HCT116 (cell line): Measurements from ENCODE around the gene SPON1. TPM values are rescaled to one million over a fixed set of nuclear protein-coding genes. Genes with fewer than 3 reads are reported as not detected.
A peak's percentile ranks its signal among the peaks of the same experiment; 100 is the strongest.

Experiments used
- ATAC-seq: fragments of 200-7000 bp; cut with Tn5 transposase; 2 replicates; pipeline ENCODE4 v1.9.1; 2020; ENCODE audit warnings: mild to moderate bottlenecking, moderate library complexity
- BruUV-seq: library from RNA; stranded (reverse); fragments of 400-500 nt; replicated peaks from 2 replicates; lab custom pipeline; 2021; lab: Mats Ljungman, UMichigan
- CTCF ChIA-PET: fragments of 300-600 bp; sonication (Branson Sonifier 250); formaldehyde crosslinking; loops from one replicate; lab custom pipeline; 2021; ENCODE audit warnings: antibody characterized with exemption; lab: Charles Lee
- POLR2A ChIA-PET: fragments of 300-600, 350-600 bp; sonication (Branson Sonifier 250); formaldehyde crosslinking; loops from one replicate; lab custom pipeline; 2021; ENCODE audit warnings: antibody characterized with exemption; lab: Charles Lee
- RAD21 ChIA-PET, 2 experiments: fragments of 300-600 bp; sonication (Branson Sonifier 250); formaldehyde crosslinking; loops; one replicate each; lab custom pipeline; 2023; ENCODE audit warnings: low total read pairs in 2 of 2; ENCODE audit not compliant: uncharacterized antibody in 2 of 2, unreplicated experiment in 2 of 2, low non-redundant PET in 1 of 2; lab: Charles Lee
- DNase-seq: peaks from one replicate; pipeline ENCODE4 v3.0.0-alpha.2; 2010; ENCODE audit warnings: low read depth, low spot score
- H2AFZ ChIP-seq: fragments of 200-600 bp; shearing (Covaris generic), sonication (generic); 2 replicates; pipeline ENCODE4 v1.6.1; 2017; ENCODE audit warnings: low read depth, mixed run types, mixed read lengths, antibody characterized with exemption, low read length; ENCODE audit not compliant: poor library complexity, severe bottlenecking
- H3K27ac ChIP-seq: 2 replicates; pipeline ENCODE4 v1.5.1; 2012; ENCODE audit warnings: low read depth, low read length
- H3K27me3 ChIP-seq: fragments of 200-600 bp; sonication (generic); 2 replicates; pipeline ENCODE4 v1.6.1; 2016; ENCODE audit warnings: mixed run types, low read length, mixed read lengths; ENCODE audit not compliant: insufficient read depth
- H3K36me3 ChIP-seq, 2 experiments: fragments of 200-500 bp in 1 of 2; fragments of 200-600 bp in 1 of 2; sonication (Bioruptor generic) in 1 of 2; sonication (generic) in 1 of 2; 2 replicates each; pipeline versions ENCODE4 v1.5.1 to v1.6.1; 2014 to 2016; ENCODE audit warnings: low read length in 2 of 2, inconsistent platforms in 1 of 2, mixed read lengths in 1 of 2, mixed run types in 1 of 2; ENCODE audit not compliant: insufficient read depth in 2 of 2, control insufficient read depth in 1 of 2
- H3K4me1 ChIP-seq, 2 experiments: fragments of 200-600 bp in 1 of 2; sonication (generic) in 1 of 2; 2 replicates each; pipeline versions ENCODE4 v1.5.1 to v1.6.1; 2012 to 2017; ENCODE audit warnings: low read length in 2 of 2, inconsistent platforms in 1 of 2, mild to moderate bottlenecking in 1 of 2, mixed read lengths in 1 of 2, mixed run types in 1 of 2, moderate library complexity in 1 of 2; ENCODE audit not compliant: insufficient read depth in 2 of 2, control insufficient read depth in 1 of 2
- H3K4me2 ChIP-seq: fragments of 200-600 bp; sonication (generic); 2 replicates; pipeline ENCODE4 v1.6.1; 2017; ENCODE audit warnings: mixed run types, low read length, mixed read lengths
- H3K4me3 ChIP-seq, 2 experiments: fragments of 200-600 bp in 1 of 2; sonication (generic) in 1 of 2; replicated peaks in 1 of 2; 2 replicates each; pipeline ENCODE4 v1.5.1; 2011 to 2016; ENCODE audit warnings: low read length in 2 of 2, control low read depth in 1 of 2, low read depth in 1 of 2, mild to moderate bottlenecking in 1 of 2, mixed read lengths in 1 of 2, mixed run types in 1 of 2
- H3K79me2 ChIP-seq: fragments of 200-600 bp; sonication (generic); 2 replicates; pipeline ENCODE4 v1.6.1; 2017; ENCODE audit warnings: mild to moderate bottlenecking, mixed run types, low read length, moderate library complexity, mixed read lengths; ENCODE audit not compliant: insufficient read depth
- H3K9ac ChIP-seq: fragments of 200-600 bp; sonication (generic); 2 replicates; pipeline ENCODE4 v1.6.1; 2016; ENCODE audit warnings: low read length, mixed read lengths
- H3K9me2 ChIP-seq: fragments of 200-600 bp; sonication (generic), shearing (Covaris generic); 2 replicates; pipeline ENCODE4 v1.6.1; 2017; ENCODE audit warnings: mixed run types, mild to moderate bottlenecking, moderate library complexity; ENCODE audit not compliant: insufficient read depth
- H3K9me3 ChIP-seq, 2 experiments: fragments of 200-500 bp in 1 of 2; fragments of 200-600 bp in 1 of 2; sonication (Bioruptor generic) in 1 of 2; sonication (generic) in 1 of 2; 2 replicates each; pipeline ENCODE4 v1.6.1; 2014 to 2017; ENCODE audit warnings: low read length in 2 of 2, mixed read lengths in 2 of 2, inconsistent platforms in 1 of 2, low read depth in 1 of 2, mild to moderate bottlenecking in 1 of 2, mixed run types in 1 of 2, moderate library complexity in 1 of 2; ENCODE audit not compliant: control insufficient read depth in 1 of 2, insufficient read depth in 1 of 2
- H4K20me1 ChIP-seq: fragments of 200-600 bp; sonication (generic), shearing (Covaris generic); 2 replicates; pipeline ENCODE4 v1.6.1; 2017; ENCODE audit warnings: mixed run types, mild to moderate bottlenecking, moderate library complexity; ENCODE audit not compliant: insufficient read depth
- CBX3 ChIP-seq: IDR thresholded peaks from 2 replicates; pipeline ENCODE4 v1.6.1; 2012; ENCODE audit warnings: low read depth
- CEBPB ChIP-seq: IDR thresholded peaks from 2 replicates; pipeline ENCODE4 v1.6.1; 2012; ENCODE audit warnings: low read depth
- CTCF ChIP-seq, 3 experiments: fragments of 200-600 bp in 1 of 3; sonication (generic) in 1 of 3; IDR thresholded peaks in 2 of 3; conservative IDR thresholded peaks in 1 of 3; 2 replicates each; pipeline ENCODE4 v1.5.1; 2012 to 2017; ENCODE audit warnings: low read depth in 2 of 3, low read length in 2 of 3, antibody characterized with exemption in 1 of 3, borderline replicate concordance in 1 of 3, control low read depth in 1 of 3, mild to moderate bottlenecking in 1 of 3, mixed read lengths in 1 of 3, mixed run types in 1 of 3, moderate library complexity in 1 of 3; ENCODE audit not compliant: insufficient read depth in 1 of 3
- EGR1 ChIP-seq: IDR thresholded peaks from 2 replicates; pipeline ENCODE4 v1.6.1; 2012; ENCODE audit warnings: low read depth
- JUND ChIP-seq: IDR thresholded peaks from 2 replicates; pipeline ENCODE4 v1.6.1; 2012
- POLR2A ChIP-seq: IDR thresholded peaks from 2 replicates; pipeline ENCODE4 v1.7.0; 2011; ENCODE audit warnings: borderline replicate concordance; ENCODE audit not compliant: insufficient read depth, insufficient read length; ENCODE audit errors: extremely low read depth
- RAD21 ChIP-seq: IDR thresholded peaks from 2 replicates; pipeline ENCODE4 v1.6.1; 2012; ENCODE audit warnings: low read depth, mild to moderate bottlenecking
- SIN3A ChIP-seq: IDR thresholded peaks from 2 replicates; pipeline ENCODE4 v1.6.1; 2012; ENCODE audit warnings: low read depth
- SP1 ChIP-seq: IDR thresholded peaks from 2 replicates; pipeline ENCODE4 v1.6.1; 2012; ENCODE audit warnings: low read depth
- SRF ChIP-seq: IDR thresholded peaks from 2 replicates; pipeline ENCODE4 v1.6.1; 2012; ENCODE audit warnings: low read depth
- ZNF274 ChIP-seq: fragments of 200-500 bp; sonication (Bioruptor generic); IDR thresholded peaks from 2 replicates; pipeline ENCODE4 v1.6.1; 2014; ENCODE audit warnings: mild to moderate bottlenecking, low read depth, low read length, inconsistent platforms
- intact Hi-C: fragments of 100-400 bp; cut with micrococcal nuclease; formaldehyde crosslinking; loops from 2 replicates; pipeline ENCODE4 v1.10.0; 2022
- total RNA-seq: library from RNA; stranded (reverse); gene quantifications from one replicate; pipeline ENCODE4 v1.2.1, GENCODE V29; 2021; ENCODE audit not compliant: unreplicated experiment

The SPON1 gene
- total RNA-seq, 1 experiment from 2014 or later, result 0.17 TPM

GRCh38 chr11:13947379-13947778 is 15.1 kb upstream of the SPON1 start:
- BruUV-seq, result no TSS peak
- RAD21 ChIA-PET, result no interaction called here
- Histone ChIP-seq H3K4me1 (peaks cover 0 to 19% of the 10 kb centered on the region in 2 experiments; a peak in 3 of 4 replicates), H2AFZ (no peak overlapping the region), H4K20me1 (no peaks in the 10 kb centered on the region), H3K36me3 (no peaks in the 10 kb centered on the region), H3K4me2 (no peak overlapping the region), H3K9me2 (no peaks in the 10 kb centered on the region), H3K27ac (no peak overlapping the region), H3K79me2 (no peaks in the 10 kb centered on the region), H3K9me3 (no peaks in the 10 kb centered on the region), H3K9ac (no peak overlapping the region), H3K4me3 (no peak overlapping the region), H3K27me3 (peaks cover 4% of the 10 kb centered on the region; the same call in 1 of the 2 replicates)
- DNase-seq (no peak), ATAC-seq (no peak)
- POLR2A ChIA-PET, result no interaction called here
- CTCF ChIA-PET, result no interaction called here
- TF ChIP-seq POLR2A (no peak), CEBPB (no peak), SRF (no peak), SP1 (no peak), RAD21 (no peak), EGR1 (no peak), JUND (no peak), CBX3 (no peak), SIN3A (no peak), ZNF274 (no peak)
- intact Hi-C loops, result no loop called here

- H3K9me2 ChIP-seq, result no peaks in the 10 kb centered on the region
- H3K4me1 ChIP-seq, result peaks cover 0 to 5% of the 10 kb centered on the region in 2 experiments; a peak in 1 of 4 replicates
- no TSS peak for BruUV-seq
- ChIA-PET CTCF (interaction anchor here (1.2 to 1.4 kb wide), 3 partner anchors 21 to 177 kb away, joined by 3 to 5 read pairs (median 4); no protein-coding TSS in a partner anchor), POLR2A (no interaction called here), RAD21 (interaction anchor here in 1 of 2 experiments (0.6 kb wide), 1 partner anchor 174 kb away, joined by 3 read pairs; no protein-coding TSS in a partner anchor)
- no peak overlapping the region for H3K4me2 ChIP-seq
- ATAC-seq (no peak), DNase-seq (no peak)
- H3K79me2 ChIP-seq, result no peaks in the 10 kb centered on the region
- no peak overlapping the region for H3K4me3 ChIP-seq
- H4K20me1 ChIP-seq, result no peaks in the 10 kb centered on the region
- no peak overlapping the region for H3K9ac ChIP-seq
- no peaks in the 10 kb centered on the region for H3K9me3 ChIP-seq
- peaks cover 4% of the 10 kb centered on the region; the same call in 1 of the 2 replicates for H3K27me3 ChIP-seq
- no peak for TF ChIP-seq JUND
- no peak for TF ChIP-seq SRF
- TF ChIP-seq CTCF (IDR thresholded peaks at IDR 0.05 in 2 of 3, conservative IDR thresholded peaks at IDR 0.05 in 1 of 3; ENCODE audit: borderline replicate concordance in 1 of 3, insufficient read depth in 1 of 3, low read depth in 2 of 3, low read length in 2 of 3), result peak in 1 of 3 experiments; percentile 34; a peak in 1 of 6 replicates
- peak; percentile 65 for TF ChIP-seq RAD21
- no peak overlapping the region for H2AFZ ChIP-seq
- intact Hi-C loops, result loop anchor here (1.0 kb wide), 1 partner anchor 174 kb away; no protein-coding TSS in a partner anchor
- H3K27ac ChIP-seq, result no peak overlapping the region
- H3K36me3 ChIP-seq, result no peaks in the 10 kb centered on the region
Measured at GRCh38 chr11:13949876-13950275, 12.6 kb upstream of the SPON1 start.
